A673 (cell line): ENCODE results near the gene SPI1.

ENCODE experiments used
- CTCF ChIP-seq: fragments of 300-800, 200-600 bp; sonication (generic); conservative IDR thresholded peaks from 2 replicates; pipeline ENCODE4 v1.5.1; 2017; ENCODE audit warnings: low read depth, mild to moderate bottlenecking, antibody characterized with exemption, low read length, moderate library complexity, mixed read lengths
- EZH2 ChIP-seq: fragments of 200-600 bp; sonication (generic); IDR thresholded peaks from 2 replicates; pipeline ENCODE4 v1.6.1; 2017; ENCODE audit warnings: borderline replicate concordance, low read depth, mild to moderate bottlenecking, mixed read lengths, antibody characterized with exemption, low read length; ENCODE audit not compliant: poor library complexity, severe bottlenecking

GRCh38 chr11:47390422-47390760 lies 12.0 kb upstream of the SPI1 start:
- TF ChIP-seq CTCF: no peak
- no peak for TF ChIP-seq EZH2
